HUES48 (cell line): Measurements from ENCODE around the gene KCNMA1.

Source experiments
- H3K27ac ChIP-seq: one replicate; pipeline ENCODE4 v1.7.0; 2013; ENCODE audit warnings: low read depth, low read length, inconsistent platforms
- H3K27me3 ChIP-seq: 2 replicates; pipeline ENCODE4 v1.6.1; 2013; ENCODE audit warnings: mild to moderate bottlenecking, low read length; ENCODE audit not compliant: control insufficient read depth, insufficient read depth
- H3K36me3 ChIP-seq: 2 replicates; pipeline ENCODE4 v1.6.1; 2013; ENCODE audit warnings: low read length; ENCODE audit not compliant: control insufficient read depth, insufficient read depth
- H3K4me1 ChIP-seq: 2 replicates; pipeline ENCODE4 v1.6.1; 2013; ENCODE audit warnings: mild to moderate bottlenecking, low read length; ENCODE audit not compliant: control insufficient read depth, insufficient read depth
- H3K4me3 ChIP-seq: 2 replicates; pipeline ENCODE4 v1.5.1; 2013; ENCODE audit warnings: mild to moderate bottlenecking, low read depth, low read length
- H3K9ac ChIP-seq: 2 replicates; pipeline ENCODE4 v1.6.1; 2013; ENCODE audit warnings: mild to moderate bottlenecking, low read depth, low read length, moderate library complexity
- H3K9me3 ChIP-seq: 2 replicates; pipeline ENCODE4 v1.6.1; 2013; ENCODE audit warnings: low read length; ENCODE audit not compliant: control insufficient read depth, insufficient read depth

Gene KCNMA1

GRCh38 chr10:76901701-76902100 is 735.9 kb downstream of the KCNMA1 start:
- Histone ChIP-seq H3K9ac (no peak overlapping the region), H3K4me1 (no peaks in the 10 kb centered on the region), H3K36me3 (no peaks in the 10 kb centered on the region), H3K27me3 (no peaks in the 10 kb centered on the region), H3K27ac (no peak overlapping the region), H3K9me3 (peaks cover 6% of the 10 kb centered on the region; the same call in 1 of the 2 replicates), H3K4me3 (no peak overlapping the region)

GRCh38 chr10:76899490-76899889 is 738.1 kb downstream of the KCNMA1 start:
- Histone ChIP-seq H3K36me3 (no peaks in the 10 kb centered on the region), H3K4me3 (no peak overlapping the region), H3K27ac (no peak overlapping the region), H3K4me1 (no peaks in the 10 kb centered on the region), H3K9me3 (peaks cover 22% of the 10 kb centered on the region), H3K9ac (no peak overlapping the region), H3K27me3 (no peaks in the 10 kb centered on the region)

DNA sequence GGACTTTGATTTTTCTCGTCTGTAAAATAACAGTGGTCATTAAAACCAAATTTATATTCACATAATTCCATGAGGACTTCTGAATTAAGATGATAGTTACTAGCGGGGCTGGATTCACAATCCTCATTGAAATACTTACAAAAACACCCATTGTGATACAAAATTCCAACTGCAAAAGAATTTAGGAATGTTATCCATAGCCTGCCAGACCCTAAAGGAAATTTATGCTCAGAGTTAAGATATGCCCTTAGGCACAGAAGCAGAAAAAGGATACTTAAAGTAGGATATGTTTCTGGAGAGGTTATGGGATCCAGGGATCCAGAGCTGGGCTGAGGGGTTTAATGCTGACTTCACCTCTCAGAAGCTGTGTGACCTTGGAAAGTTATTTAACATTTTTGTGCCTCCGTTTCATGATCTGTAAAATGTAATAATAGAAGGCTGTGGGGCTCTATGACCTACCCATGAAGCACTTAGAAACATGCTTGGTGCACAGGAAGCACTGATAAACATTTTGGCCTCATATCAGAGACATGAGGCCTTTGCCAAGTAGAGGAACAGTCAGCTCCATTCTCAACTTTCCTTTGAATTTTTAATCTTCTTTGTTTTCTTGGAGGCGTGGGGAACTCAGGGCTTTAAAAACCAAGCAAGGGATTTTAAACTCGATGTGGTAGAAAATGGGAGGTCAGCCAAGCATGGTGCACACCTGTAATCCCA is 744.7 kb downstream of the KCNMA1 start:
- H3K9ac ChIP-seq = no peak overlapping the region
- H3K27me3 ChIP-seq = no peaks in the 10 kb centered on the region
- no peak overlapping the region for H3K27ac ChIP-seq
- H3K9me3 ChIP-seq = peaks cover 22% of the 10 kb centered on the region
- no peaks in the 10 kb centered on the region for H3K36me3 ChIP-seq
- H3K4me3 ChIP-seq = no peak overlapping the region
- H3K4me1 ChIP-seq = peaks cover 11% of the 10 kb centered on the region

DNA sequence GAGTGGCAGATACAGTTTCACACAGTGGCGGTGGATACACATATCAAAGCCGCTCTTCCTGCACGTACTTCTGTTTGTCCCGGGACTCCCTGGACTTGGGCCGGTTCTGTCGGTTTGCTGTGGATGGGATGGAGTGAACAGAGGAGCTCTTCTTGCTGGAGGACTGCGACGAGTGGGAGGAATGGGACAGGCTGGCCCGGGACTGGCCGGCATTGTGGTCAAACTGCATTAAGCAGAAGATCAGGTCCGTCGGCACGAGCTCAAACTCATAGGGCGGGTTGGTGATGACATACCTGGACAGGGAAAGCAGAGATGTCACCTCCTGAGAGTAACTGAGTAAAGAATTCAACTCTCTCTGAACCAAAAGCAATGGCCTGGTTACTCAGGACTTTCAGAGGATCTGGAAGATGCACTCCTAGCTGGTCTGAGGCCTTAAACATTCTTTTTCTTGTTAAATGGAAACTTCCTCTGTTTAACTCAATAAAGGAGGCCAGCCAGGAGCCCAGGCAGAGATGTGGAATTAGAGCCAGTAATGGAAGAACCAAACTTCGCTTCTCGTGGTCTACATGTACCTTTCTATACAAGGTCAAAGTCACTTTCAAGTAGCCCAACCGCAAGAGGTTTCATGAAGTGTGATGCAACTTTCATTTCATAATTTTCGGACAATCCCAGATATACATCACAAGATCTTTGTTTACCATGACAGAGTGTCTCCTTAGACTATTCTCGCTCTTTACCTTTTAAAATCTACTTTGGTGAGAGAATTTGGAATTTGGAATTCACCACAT is 750.2 kb downstream of the KCNMA1 start:
- Histone ChIP-seq H3K4me3 (no peak overlapping the region), H3K36me3 (no peaks in the 10 kb centered on the region), H3K27ac (no peak overlapping the region), H3K9ac (no peak overlapping the region), H3K27me3 (no peaks in the 10 kb centered on the region), H3K4me1 (peaks cover 2% of the 10 kb centered on the region), H3K9me3 (no peaks in the 10 kb centered on the region)

GRCh38 chr10:76885816-76886215 is 751.8 kb downstream of the KCNMA1 start:
- no peaks in the 10 kb centered on the region for H3K4me1 ChIP-seq
- no peak overlapping the region for H3K27ac ChIP-seq
- no peaks in the 10 kb centered on the region for H3K36me3 ChIP-seq

GRCh38 chr10:76884673-76885275 is 752.8 kb downstream of the KCNMA1 start:
- Histone ChIP-seq H3K4me1 (no peaks in the 10 kb centered on the region), H3K4me3 (no peak overlapping the region), H3K36me3 (no peaks in the 10 kb centered on the region), H3K9ac (no peak overlapping the region), H3K9me3 (no peaks in the 10 kb centered on the region), H3K27me3 (no peaks in the 10 kb centered on the region), H3K27ac (no peak overlapping the region)

More at GRCh38 chr10:76885816-76886215, 751.8 kb downstream of the KCNMA1 start:
- no peak overlapping the region for H3K9ac ChIP-seq
- H3K9me3 ChIP-seq = no peaks in the 10 kb centered on the region
- H3K27me3 ChIP-seq = no peaks in the 10 kb centered on the region
- no peak overlapping the region for H3K4me3 ChIP-seq

DNA sequence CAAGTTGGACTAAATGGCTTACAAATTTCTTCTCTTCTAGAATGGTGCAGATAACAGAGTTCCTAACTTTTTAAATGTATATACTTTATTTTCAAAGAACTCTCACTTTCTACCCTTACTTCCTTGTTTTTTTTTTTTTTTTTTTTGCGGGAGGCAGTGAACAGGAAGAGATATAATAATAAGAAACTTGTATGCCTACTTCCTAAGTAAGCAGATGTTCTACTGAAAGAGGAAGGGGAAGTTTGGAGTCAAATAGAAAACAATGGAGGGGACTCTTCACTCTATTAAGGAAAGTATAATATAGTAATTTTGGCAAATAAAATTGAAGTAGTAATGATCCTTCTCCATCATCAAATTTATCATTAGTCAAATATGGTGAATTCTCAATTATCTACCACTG is 754.0 kb downstream of the KCNMA1 start:
- H3K9me3 ChIP-seq = no peaks in the 10 kb centered on the region
- no peak overlapping the region for H3K27ac ChIP-seq
- no peaks in the 10 kb centered on the region for H3K4me1 ChIP-seq
- no peak overlapping the region for H3K4me3 ChIP-seq
- H3K36me3 ChIP-seq = no peaks in the 10 kb centered on the region
- no peaks in the 10 kb centered on the region for H3K27me3 ChIP-seq
- H3K9ac ChIP-seq = no peak overlapping the region

DNA sequence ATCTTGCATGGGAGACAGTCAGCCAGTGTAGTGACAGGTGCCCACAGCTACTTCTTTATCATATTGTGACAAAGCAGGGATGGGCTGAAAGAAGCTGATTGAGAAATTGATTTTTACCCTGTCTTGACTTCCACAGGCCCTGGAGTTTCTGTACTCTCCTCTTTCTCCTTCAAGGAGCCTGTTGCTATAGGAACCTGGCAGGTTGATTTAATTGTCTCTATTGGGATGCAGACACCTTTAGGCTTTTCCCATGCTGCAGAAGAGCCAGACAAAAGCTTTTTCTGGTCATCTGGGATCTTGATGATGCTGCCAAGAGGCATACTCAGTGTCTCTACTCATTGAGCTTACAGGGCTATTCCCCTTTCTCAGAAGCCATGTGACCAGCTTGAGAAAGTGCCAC is 754.8 kb downstream of the KCNMA1 start:
- no peaks in the 10 kb centered on the region for H3K9me3 ChIP-seq
- no peaks in the 10 kb centered on the region for H3K4me1 ChIP-seq
- no peak overlapping the region for H3K4me3 ChIP-seq
- no peak overlapping the region for H3K9ac ChIP-seq
- H3K27ac ChIP-seq = no peak overlapping the region
- no peaks in the 10 kb centered on the region for H3K36me3 ChIP-seq
- H3K27me3 ChIP-seq = no peaks in the 10 kb centered on the region

- no peak overlapping the region for H3K9ac ChIP-seq
- H3K9me3 ChIP-seq = no peaks in the 10 kb centered on the region
- no peaks in the 10 kb centered on the region for H3K4me1 ChIP-seq
- H3K36me3 ChIP-seq = no peaks in the 10 kb centered on the region
- no peaks in the 10 kb centered on the region for H3K27me3 ChIP-seq
- no peak overlapping the region for H3K4me3 ChIP-seq
- no peak overlapping the region for H3K27ac ChIP-seq
These were observed 755.4 kb downstream of the KCNMA1 start for GRCh38 chr10:76882245-76882644.

DNA sequence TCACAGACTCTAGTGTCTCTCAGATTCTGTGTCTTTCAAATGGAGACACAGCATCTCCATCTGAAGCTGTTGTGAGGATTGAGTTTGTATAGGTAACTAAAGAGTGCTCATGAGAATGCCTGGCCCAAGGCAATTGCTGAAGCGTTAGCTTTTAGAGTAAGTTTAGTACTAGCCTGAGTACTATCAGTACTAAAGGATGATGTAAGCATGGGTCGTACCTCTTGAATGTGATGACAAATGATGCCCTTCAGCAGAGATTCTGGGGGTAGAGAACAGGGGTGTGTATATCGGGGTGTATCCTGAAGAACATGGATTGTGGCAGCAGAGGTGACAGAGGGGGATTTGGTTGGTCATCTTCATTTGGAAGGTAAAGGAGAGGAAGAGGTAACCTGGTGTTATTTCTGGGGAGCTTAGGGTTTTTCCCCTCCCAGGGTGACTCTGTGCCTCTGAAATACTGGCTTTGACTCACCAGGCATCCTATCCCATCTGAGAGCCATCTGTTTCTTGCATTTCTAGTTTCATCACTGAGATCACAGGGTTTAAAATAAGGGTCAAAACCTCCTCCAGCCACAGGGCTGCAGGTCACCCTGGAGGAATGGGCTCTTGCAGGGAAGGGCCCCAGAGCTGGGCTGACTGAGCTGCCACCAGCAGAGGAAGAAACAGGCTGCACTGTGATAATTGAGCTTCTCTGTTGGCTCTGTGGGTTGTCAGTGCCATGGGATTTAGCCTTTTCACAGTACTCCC is 756.0 kb downstream of the KCNMA1 start:
- Histone ChIP-seq H3K27me3 (no peaks in the 10 kb centered on the region), H3K4me1 (no peaks in the 10 kb centered on the region), H3K9me3 (no peaks in the 10 kb centered on the region), H3K9ac (no peak overlapping the region), H3K27ac (no peak overlapping the region), H3K36me3 (no peaks in the 10 kb centered on the region), H3K4me3 (no peak overlapping the region)
